Loucy (cell line): ENCODE results near the gene ZDHHC8.

ENCODE experiments used
- CTCF ChIP-seq: fragments of 200-600 bp; sonication (generic); conservative IDR thresholded peaks from 2 replicates; pipeline ENCODE4 v1.5.1; 2014; ENCODE audit warnings: mild to moderate bottlenecking, antibody characterized with exemption, low read length
- EZH2phosphoT487 ChIP-seq: fragments of 200-600 bp; IDR thresholded peaks from 2 replicates; pipeline ENCODE4 v1.6.1; 2018; ENCODE audit warnings: antibody characterized with exemption, mild to moderate bottlenecking, moderate library complexity, borderline replicate concordance

DNA sequence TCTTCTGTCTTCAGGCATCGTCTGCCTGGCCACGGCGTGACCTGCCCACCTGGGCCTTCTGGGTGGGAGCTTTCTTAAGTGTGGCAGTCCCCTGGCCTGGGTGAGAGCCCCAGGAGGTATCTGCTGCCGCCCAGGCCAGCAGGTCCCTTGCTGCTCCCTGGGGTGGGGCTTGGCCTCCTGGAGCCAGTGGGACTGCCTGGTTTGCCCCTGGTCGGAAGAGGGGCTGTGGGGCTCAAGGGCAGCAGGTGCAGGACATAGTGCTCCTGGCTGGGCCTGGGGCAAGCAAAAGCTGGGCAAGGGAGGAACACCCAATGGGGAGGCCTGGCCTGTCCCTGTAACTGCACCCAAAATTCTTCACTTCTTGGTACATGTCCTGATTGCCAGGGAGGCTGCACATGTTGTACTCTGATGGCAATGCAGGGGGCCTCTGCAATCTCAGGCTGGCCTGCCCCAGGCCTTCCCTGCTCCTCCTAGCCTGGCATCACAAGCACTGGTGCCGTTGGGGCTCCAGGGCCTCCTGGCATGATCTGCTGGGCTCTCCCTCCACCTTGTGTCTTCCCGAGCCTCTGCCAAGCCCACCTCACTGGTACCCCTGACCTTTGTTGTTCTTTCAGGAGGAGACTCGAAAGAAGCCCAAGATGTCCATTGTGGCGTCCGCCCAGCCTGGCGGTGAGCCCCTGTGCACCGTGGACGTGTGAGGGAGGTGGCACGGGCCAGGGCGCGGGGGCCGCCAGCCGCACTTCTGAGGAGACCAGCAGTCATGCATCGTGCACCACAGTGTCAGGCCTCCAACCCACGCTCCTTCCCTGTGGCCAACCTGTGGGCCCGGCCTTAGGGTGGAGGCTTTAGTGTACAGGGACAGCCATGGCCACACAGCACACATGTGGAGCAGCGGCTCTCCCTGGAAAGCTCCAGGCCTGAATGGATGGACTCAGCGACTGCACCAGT lies 21.9 kb upstream of the ZDHHC8 start:
- TF ChIP-seq CTCF = no peak
- TF ChIP-seq EZH2phosphoT487 = no peak
